ENCODE measurements around the gene ZNF362.

GRCh38 chr1:33280091-33280661 is 23.9 kb downstream of the ZNF362 start:
- TF ChIP-seq, protein P1, sequence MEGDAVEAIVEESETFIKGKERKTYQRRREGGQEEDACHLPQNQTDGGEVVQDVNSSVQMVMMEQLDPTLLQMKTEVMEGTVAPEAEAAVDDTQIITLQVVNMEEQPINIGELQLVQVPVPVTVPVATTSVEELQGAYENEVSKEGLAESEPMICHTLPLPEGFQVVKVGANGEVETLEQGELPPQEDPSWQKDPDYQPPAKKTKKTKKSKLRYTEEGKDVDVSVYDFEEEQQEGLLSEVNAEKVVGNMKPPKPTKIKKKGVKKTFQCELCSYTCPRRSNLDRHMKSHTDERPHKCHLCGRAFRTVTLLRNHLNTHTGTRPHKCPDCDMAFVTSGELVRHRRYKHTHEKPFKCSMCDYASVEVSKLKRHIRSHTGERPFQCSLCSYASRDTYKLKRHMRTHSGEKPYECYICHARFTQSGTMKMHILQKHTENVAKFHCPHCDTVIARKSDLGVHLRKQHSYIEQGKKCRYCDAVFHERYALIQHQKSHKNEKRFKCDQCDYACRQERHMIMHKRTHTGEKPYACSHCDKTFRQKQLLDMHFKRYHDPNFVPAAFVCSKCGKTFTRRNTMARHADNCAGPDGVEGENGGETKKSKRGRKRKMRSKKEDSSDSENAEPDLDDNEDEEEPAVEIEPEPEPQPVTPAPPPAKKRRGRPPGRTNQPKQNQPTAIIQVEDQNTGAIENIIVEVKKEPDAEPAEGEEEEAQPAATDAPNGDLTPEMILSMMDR (IDR thresholded peaks at IDR 0.05 in 2 of 3, conservative IDR thresholded peaks at IDR 0.05 in 1 of 3; ENCODE audit: borderline replicate concordance in 1 of 3, insufficient read depth in 1 of 3, low read depth in 2 of 3, low read length in 2 of 3): no peak
- TF ChIP-seq EZH2 (IDR thresholded peaks at IDR 0.05) (no peak), MAX (IDR thresholded peaks at IDR 0.05) (no peak), ZNF274 (IDR thresholded peaks at IDR 0.05; ENCODE audit: low read depth, low read length) (no peak), POLR2A (IDR thresholded peaks at IDR 0.05; ENCODE audit: borderline replicate concordance, extremely low read depth, insufficient read depth, insufficient read length) (no peak), CEBPB (IDR thresholded peaks at IDR 0.05; ENCODE audit: low read depth) (no peak), EZH2phosphoT487 (IDR thresholded peaks at IDR 0.05; ENCODE audit: borderline replicate concordance) (no peak), ZBTB33 (IDR thresholded peaks at IDR 0.05; ENCODE audit: extremely low read depth, insufficient replicate concordance, low read length) (no peak), JUND (IDR thresholded peaks at IDR 0.05) (no peak), SIN3A (IDR thresholded peaks at IDR 0.05; ENCODE audit: low read depth) (no peak), ELF1 (IDR thresholded peaks at IDR 0.05; ENCODE audit: borderline replicate concordance, low read depth) (no peak)

Data from HCT116 (cell line).